ENCODE results near the gene SNAPC4. TPM values are rescaled to one million over a fixed set of nuclear protein-coding genes. Genes with fewer than 3 reads are reported as not detected.

The SNAPC4 gene
- total and polyA plus RNA-seq, 9 of the 15 experiments (the other 6 are each of a cell fraction or from before 2014, with no cell fraction given), result 0.21 to 21.8 (median 8.8) TPM

- in situ Hi-C loops (cut with MboI), result no loop called here
- BruUV-seq (replicated peaks), result no TSS peak
- TF ChIP-seq SLC30A9 (CRISPR knock-in tag; IDR thresholded peaks at IDR 0.05), result no peak
- no peak for TF ChIP-seq HSF4 (CRISPR knock-in tag; IDR thresholded peaks at IDR 0.05; ENCODE audit: borderline replicate concordance)
- peaks cover 49% of the 10 kb centered on the region for H3K79me2 ChIP-seq (ENCODE audit: control insufficient read depth, insufficient read depth, low read length)
- H2AFZ ChIP-seq (ENCODE audit: low read depth, low read length), result no peak overlapping the region
- H3K4me3 ChIP-seq, result no peak overlapping the region
- no peak overlapping the region for H3K27ac ChIP-seq (ENCODE audit: extremely low read depth, low read depth, low read length)
- no peak for FAIRE-seq
- H3K9me3 ChIP-seq (replicated peaks; ENCODE audit: control insufficient read depth, insufficient read depth, low read depth, low read length), result no peaks in the 10 kb centered on the region
- peaks cover 17 to 62% of the 10 kb centered on the region in 2 experiments for H3K4me1 ChIP-seq (replicated peaks in 1 of 2; ENCODE audit: control insufficient read depth in 2 of 2, insufficient read depth in 2 of 2, low read length in 2 of 2)
- H3K9me1 ChIP-seq (ENCODE audit: control insufficient read depth, insufficient read depth, low read length), result peaks cover 10% of the 10 kb centered on the region
- no peak for ATAC-seq
- H3K36me3 ChIP-seq (ENCODE audit: control insufficient read depth, insufficient read depth, low read length), result peaks cover 52% of the 10 kb centered on the region; the same call in 1 of the 3 replicates
- ChIA-PET POLR2A (interaction anchor here (0.5 to 5.6 kb wide), 3 partner anchors 11 to 39 kb away, joined by 3 to 33 read pairs (median 3); no protein-coding TSS in a partner anchor), CTCF (ENCODE audit: low intra/inter-chr PET ratio) (no interaction called here)
- intact Hi-C loops (cut with micrococcal nuclease), result no loop called here
- 90% methylated on average over 7 of the region's 17 CpGs for WGBS (ENCODE audit: insufficient coverage, low coverage, missing lambda C conversion rate)
- H4K20me1 ChIP-seq (replicated peaks; ENCODE audit: control insufficient read depth, insufficient read depth, low read length), result peaks cover 18% of the 10 kb centered on the region; the same call in 1 of the 2 replicates
- H3K9ac ChIP-seq (ENCODE audit: insufficient read depth in 1 of 2, low read depth in 2 of 2, low read length in 2 of 2), result no peak overlapping the region
- DNase-seq (ENCODE audit: extremely low read depth in 1 of 4, low spot score in 3 of 4), result no peak
- no peak overlapping the region for H3K4me2 ChIP-seq (ENCODE audit: insufficient read depth, low read length)
- no peaks in the 10 kb centered on the region for H3K27me3 ChIP-seq (ENCODE audit: control insufficient read depth in 2 of 2, insufficient read depth in 2 of 2, low read length in 2 of 2)
Measured at GRCh38 chr9:136434580-136435169, 34.7 kb upstream of the SNAPC4 start.

- H3K9me3 ChIP-seq (replicated peaks; ENCODE audit: control insufficient read depth, insufficient read depth, low read depth, low read length), result no peaks in the 10 kb centered on the region
- H3K27ac ChIP-seq (ENCODE audit: extremely low read depth, low read depth, low read length), result no peak overlapping the region
- no peak overlapping the region for H3K4me3 ChIP-seq
- CTCF ChIA-PET (ENCODE audit: low intra/inter-chr PET ratio), result no interaction called here
- no peak for FAIRE-seq
- H3K4me2 ChIP-seq (ENCODE audit: insufficient read depth, low read length), result no peak overlapping the region
- no TSS peak for BruUV-seq (replicated peaks)
- POLR2A ChIA-PET, result interaction anchor here (0.6 to 5.6 kb wide), 4 partner anchors 9 to 16 kb away, joined by 3 to 33 read pairs (median 3); no protein-coding TSS in a partner anchor
- no peaks in the 10 kb centered on the region for H3K27me3 ChIP-seq (ENCODE audit: control insufficient read depth in 2 of 2, insufficient read depth in 2 of 2, low read length in 2 of 2)
- TF ChIP-seq STAT6 (CRISPR knock-in tag; IDR thresholded peaks at IDR 0.05) (no peak), SIX5 (IDR thresholded peaks at IDR 0.05; ENCODE audit: borderline replicate concordance in 1 of 2, insufficient read depth in 1 of 2, low read depth in 1 of 2, low read length in 2 of 2) (no peak), RAD21 (CRISPR knock-in tag; conservative IDR thresholded peaks at IDR 0.05 in 1 of 2, IDR thresholded peaks at IDR 0.05 in 1 of 2) (no peak), HDAC2 (IDR thresholded peaks at IDR 0.05) (no peak), HMG20B (CRISPR knock-in tag; IDR thresholded peaks at IDR 0.05) (no peak), NFYB (IDR thresholded peaks at IDR 0.05; ENCODE audit: extremely low read depth, insufficient read length) (no peak), ZNF778 (CRISPR knock-in tag; IDR thresholded peaks at IDR 0.05) (no peak), NFE2L1 (tag; IDR thresholded peaks at IDR 0.05; ENCODE audit: borderline replicate concordance, low read depth) (no peak)
- H4K20me1 ChIP-seq (replicated peaks; ENCODE audit: control insufficient read depth, insufficient read depth, low read length), result peaks cover 18% of the 10 kb centered on the region; the same call in 1 of the 2 replicates
- H3K79me2 ChIP-seq (ENCODE audit: control insufficient read depth, insufficient read depth, low read length), result peaks cover 43% of the 10 kb centered on the region
- WGBS (ENCODE audit: insufficient coverage, low coverage, missing lambda C conversion rate), result 93% methylated on average over 21 of the region's 37 CpGs
- in situ Hi-C loops (cut with MboI) (no loop called here), intact Hi-C loops (cut with micrococcal nuclease) (no loop called here)
- no peak for ATAC-seq
- peaks cover 59% of the 10 kb centered on the region; the same call in 1 of the 3 replicates for H3K36me3 ChIP-seq (ENCODE audit: control insufficient read depth, insufficient read depth, low read length)
- peaks cover 17 to 60% of the 10 kb centered on the region in 2 experiments for H3K4me1 ChIP-seq (replicated peaks in 1 of 2; ENCODE audit: control insufficient read depth in 2 of 2, insufficient read depth in 2 of 2, low read length in 2 of 2)
- no peak overlapping the region for H2AFZ ChIP-seq (ENCODE audit: low read depth, low read length)
- no peak for DNase-seq (ENCODE audit: extremely low read depth in 1 of 4, low spot score in 3 of 4)
- H3K9ac ChIP-seq (ENCODE audit: insufficient read depth in 1 of 2, low read depth in 2 of 2, low read length in 2 of 2), result no peak overlapping the region
- H3K9me1 ChIP-seq (ENCODE audit: control insufficient read depth, insufficient read depth, low read length), result peaks cover 12% of the 10 kb centered on the region
Measured at GRCh38 chr9:136433849-136434579, 34.0 kb upstream of the SNAPC4 start.
